DND-41 (cell line): ENCODE measurements around the gene PIK3CD.

Source experiments
- ATAC-seq: fragments of 200-7000 bp; cut with Tn5 transposase; 3 replicates; pipeline ENCODE4 v1.9.1; 2021; ENCODE audit warnings: low read depth; ENCODE audit not compliant: insufficient read depth
- DNase-seq: peaks from one replicate; pipeline ENCODE4 v3.0.0-alpha.2; 2020
- H2AFZ ChIP-seq: 2 replicates; pipeline ENCODE4 v1.6.0; 2012; ENCODE audit warnings: low read depth, low read length
- H3K27ac ChIP-seq: 2 replicates; pipeline ENCODE4 v1.5.1; 2012; ENCODE audit warnings: low read length, inconsistent platforms
- H3K27me3 ChIP-seq: fragments of 200-600 bp; sonication (generic); 2 replicates; pipeline ENCODE4 v1.6.0; 2012; ENCODE audit warnings: low read length, mild to moderate bottlenecking, inconsistent platforms; ENCODE audit not compliant: insufficient read depth, poor library complexity
- H3K36me3 ChIP-seq: 2 replicates; pipeline ENCODE4 v1.5.1; 2012; ENCODE audit warnings: low read length, inconsistent platforms; ENCODE audit not compliant: insufficient read depth
- H3K4me1 ChIP-seq: 2 replicates; pipeline ENCODE4 v1.5.1; 2012; ENCODE audit warnings: mild to moderate bottlenecking, low read length; ENCODE audit not compliant: insufficient read depth
- H3K4me2 ChIP-seq: 2 replicates; pipeline ENCODE4 v1.6.0; 2012; ENCODE audit warnings: mild to moderate bottlenecking, moderate library complexity, low read length, inconsistent platforms; ENCODE audit not compliant: insufficient read depth
- H3K4me3 ChIP-seq, 2 experiments: fragments of 200-600 bp in 1 of 2; shearing (Covaris generic) in 1 of 2; 2 replicates each; pipeline ENCODE4 v1.5.1; 2012 to 2016; ENCODE audit warnings: inconsistent platforms in 2 of 2, low read length in 2 of 2, mild to moderate bottlenecking in 2 of 2, low read depth in 1 of 2, moderate library complexity in 1 of 2
- H3K79me2 ChIP-seq: 2 replicates; pipeline ENCODE4 v1.6.0; 2012; ENCODE audit warnings: low read length, inconsistent platforms; ENCODE audit not compliant: insufficient read depth
- H3K9ac ChIP-seq: 2 replicates; pipeline ENCODE4 v1.6.0; 2012; ENCODE audit warnings: low read depth, mild to moderate bottlenecking, inconsistent platforms, low read length, moderate library complexity
- H3K9me3 ChIP-seq: 2 replicates; pipeline ENCODE4 v1.5.1; 2012; ENCODE audit warnings: low read length, moderate library complexity, mild to moderate bottlenecking, inconsistent platforms; ENCODE audit not compliant: insufficient read depth, severe bottlenecking
- H4K20me1 ChIP-seq: 2 replicates; pipeline ENCODE4 v1.6.0; 2012; ENCODE audit warnings: low read length; ENCODE audit not compliant: insufficient read depth
- EZH2 ChIP-seq: IDR thresholded peaks from 3 replicates; pipeline ENCODE4 v1.6.1; 2012; ENCODE audit warnings: borderline replicate concordance, low read depth, mild to moderate bottlenecking, moderate library complexity, low read length, inconsistent platforms; ENCODE audit not compliant: severe bottlenecking
- TF ChIP-seq, protein P1 (sequence below): IDR thresholded peaks from 2 replicates; pipeline ENCODE4 v1.5.1; 2012; ENCODE audit warnings: borderline replicate concordance, low read length, moderate library complexity, mild to moderate bottlenecking; ENCODE audit not compliant: poor library complexity, severe bottlenecking; ENCODE audit errors: extremely low read depth

PIK3CD gene

DNA sequence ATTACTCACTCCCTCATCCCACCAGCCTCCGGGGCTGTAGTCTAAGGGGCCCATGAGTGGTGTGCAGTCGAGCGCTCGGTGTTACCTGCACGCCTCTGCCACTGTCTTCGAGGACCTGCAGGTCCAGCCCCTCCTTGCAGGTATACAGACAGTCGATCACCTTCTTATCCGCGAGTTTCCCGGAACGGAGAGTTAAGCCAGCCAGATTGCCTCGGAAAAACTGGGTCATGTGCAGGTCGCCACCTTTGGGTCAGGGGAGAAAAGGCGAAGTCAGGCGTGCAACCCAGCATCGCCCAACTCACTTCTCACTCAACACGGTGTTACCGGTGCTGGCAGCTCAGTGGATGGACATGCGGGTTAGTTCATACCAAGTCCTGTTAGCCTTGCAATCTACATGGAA is 84.3 kb downstream of the PIK3CD start:
- H3K27ac ChIP-seq, result no peak overlapping the region
- H3K4me3 ChIP-seq, result no peak overlapping the region
- H3K4me2 ChIP-seq, result no peak overlapping the region
- no peak for DNase-seq
- H3K79me2 ChIP-seq, result peaks cover 4% of the 10 kb centered on the region
- H3K27me3 ChIP-seq, result no peaks in the 10 kb centered on the region
- no peak for ATAC-seq
- H3K36me3 ChIP-seq, result peaks cover 96% of the 10 kb centered on the region
- H4K20me1 ChIP-seq, result peaks cover 10% of the 10 kb centered on the region
- no peak overlapping the region for H3K9ac ChIP-seq
- H3K4me1 ChIP-seq, result peaks cover 26% of the 10 kb centered on the region
- TF ChIP-seq EZH2, result no peak
- TF ChIP-seq, protein P1, sequence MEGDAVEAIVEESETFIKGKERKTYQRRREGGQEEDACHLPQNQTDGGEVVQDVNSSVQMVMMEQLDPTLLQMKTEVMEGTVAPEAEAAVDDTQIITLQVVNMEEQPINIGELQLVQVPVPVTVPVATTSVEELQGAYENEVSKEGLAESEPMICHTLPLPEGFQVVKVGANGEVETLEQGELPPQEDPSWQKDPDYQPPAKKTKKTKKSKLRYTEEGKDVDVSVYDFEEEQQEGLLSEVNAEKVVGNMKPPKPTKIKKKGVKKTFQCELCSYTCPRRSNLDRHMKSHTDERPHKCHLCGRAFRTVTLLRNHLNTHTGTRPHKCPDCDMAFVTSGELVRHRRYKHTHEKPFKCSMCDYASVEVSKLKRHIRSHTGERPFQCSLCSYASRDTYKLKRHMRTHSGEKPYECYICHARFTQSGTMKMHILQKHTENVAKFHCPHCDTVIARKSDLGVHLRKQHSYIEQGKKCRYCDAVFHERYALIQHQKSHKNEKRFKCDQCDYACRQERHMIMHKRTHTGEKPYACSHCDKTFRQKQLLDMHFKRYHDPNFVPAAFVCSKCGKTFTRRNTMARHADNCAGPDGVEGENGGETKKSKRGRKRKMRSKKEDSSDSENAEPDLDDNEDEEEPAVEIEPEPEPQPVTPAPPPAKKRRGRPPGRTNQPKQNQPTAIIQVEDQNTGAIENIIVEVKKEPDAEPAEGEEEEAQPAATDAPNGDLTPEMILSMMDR, result no peak
- H2AFZ ChIP-seq, result no peak overlapping the region
- H3K9me3 ChIP-seq, result no peaks in the 10 kb centered on the region

DNA sequence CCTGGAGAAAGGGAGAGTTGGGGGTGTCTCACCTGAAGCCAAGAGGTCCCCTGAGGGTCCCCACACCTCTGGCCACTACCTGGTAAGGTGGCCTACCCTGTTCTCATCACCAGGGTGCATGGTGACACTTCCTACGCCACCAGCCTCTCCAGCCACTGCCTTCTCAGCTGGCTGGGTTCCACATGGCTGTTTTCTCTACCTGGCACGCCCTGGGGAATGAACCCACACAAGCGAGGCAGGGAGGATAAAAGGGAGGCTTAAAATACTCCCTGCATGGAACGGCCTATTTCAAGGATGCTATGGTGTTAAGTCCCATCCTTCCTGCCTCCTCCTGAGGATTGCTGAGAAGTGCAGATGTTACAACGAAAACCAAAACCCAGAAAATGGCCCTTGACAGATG is 84.7 kb downstream of the PIK3CD start:
- H3K9me3 ChIP-seq, result no peaks in the 10 kb centered on the region
- TF ChIP-seq, protein P1, result no peak
- TF ChIP-seq EZH2, result no peak
- peaks cover 26% of the 10 kb centered on the region for H3K4me1 ChIP-seq
- no peak overlapping the region for H3K9ac ChIP-seq
- H4K20me1 ChIP-seq, result peaks cover 10% of the 10 kb centered on the region
- peaks cover 4% of the 10 kb centered on the region for H3K79me2 ChIP-seq
- DNase-seq (no peak), ATAC-seq (no peak)
- no peak overlapping the region for H3K4me3 ChIP-seq
- no peaks in the 10 kb centered on the region for H3K27me3 ChIP-seq
- H3K36me3 ChIP-seq, result peaks cover 96% of the 10 kb centered on the region
- H2AFZ ChIP-seq, result no peak overlapping the region
- no peak overlapping the region for H3K27ac ChIP-seq
- no peak overlapping the region for H3K4me2 ChIP-seq

DNA sequence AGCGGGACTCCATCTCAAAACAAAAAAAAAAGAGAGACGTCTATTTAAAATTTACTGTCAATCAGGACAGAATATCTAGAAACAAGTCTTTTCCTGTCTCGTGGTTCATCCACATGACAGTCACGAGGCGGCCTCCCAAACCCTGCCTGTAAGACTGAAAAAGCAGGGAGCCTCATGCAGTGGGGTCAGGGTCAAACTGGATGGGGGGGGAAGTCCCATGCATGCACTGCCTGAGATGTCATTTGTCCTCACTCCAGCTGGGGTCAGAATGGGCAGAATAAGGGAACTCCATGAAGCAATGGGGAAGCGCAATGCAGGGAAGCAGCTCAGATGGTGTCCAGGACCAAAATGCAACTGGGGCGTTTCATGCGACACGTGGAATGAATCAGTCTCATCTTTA is 85.5 kb downstream of the PIK3CD start:
- no peak for TF ChIP-seq EZH2
- TF ChIP-seq, protein P1, result no peak
- H3K9ac ChIP-seq, result no peak overlapping the region

DNA sequence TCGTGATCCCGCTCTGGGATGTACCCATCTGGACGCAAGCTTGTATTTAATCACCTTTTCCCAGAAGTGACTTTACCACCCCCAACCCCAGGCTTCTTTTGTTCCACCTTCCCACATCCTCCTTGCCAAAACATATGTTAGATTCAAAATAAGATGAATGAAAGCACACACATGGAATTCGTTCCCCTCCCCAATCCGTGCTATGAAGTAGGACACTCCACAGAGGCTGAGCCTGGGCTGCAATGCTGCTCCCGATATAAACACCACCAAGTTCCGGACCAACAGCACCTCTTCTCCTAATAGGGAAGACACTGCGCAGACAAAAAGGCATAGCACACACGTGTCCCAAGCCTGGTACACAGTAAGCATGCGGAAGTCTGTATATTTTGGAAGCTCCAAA is 86.1 kb downstream of the PIK3CD start:
- peaks cover 96% of the 10 kb centered on the region for H3K36me3 ChIP-seq
- H3K4me3 ChIP-seq, result no peak overlapping the region
- H3K27ac ChIP-seq, result peak overlapping the region; percentile 60
- H4K20me1 ChIP-seq, result peaks cover 7% of the 10 kb centered on the region
- ATAC-seq (no peak), DNase-seq (no peak)
- H3K4me1 ChIP-seq, result peaks cover 26% of the 10 kb centered on the region
- H3K79me2 ChIP-seq, result 0 out of 2 replicates have a peak, but pooled peaks cover 2% of the 10 kb centered on the region
- TF ChIP-seq, protein P1, result no peak
- TF ChIP-seq EZH2, result no peak
- H3K9ac ChIP-seq, result no peak overlapping the region
- H3K4me2 ChIP-seq, result no peak overlapping the region
- no peaks in the 10 kb centered on the region for H3K9me3 ChIP-seq
- H3K27me3 ChIP-seq, result no peaks in the 10 kb centered on the region
- no peak overlapping the region for H2AFZ ChIP-seq

More for the DNA sequence above, 85.5 kb downstream of the PIK3CD start:
- Histone ChIP-seq H3K27me3 (no peaks in the 10 kb centered on the region), H2AFZ (no peak overlapping the region), H4K20me1 (peaks cover 7% of the 10 kb centered on the region), H3K27ac (peak overlapping the region; percentile 60), H3K4me1 (peaks cover 26% of the 10 kb centered on the region), H3K79me2 (0 out of 2 replicates have a peak, but pooled peaks cover 2% of the 10 kb centered on the region), H3K36me3 (peaks cover 96% of the 10 kb centered on the region), H3K4me2 (no peak overlapping the region), H3K9me3 (no peaks in the 10 kb centered on the region), H3K4me3 (no peak overlapping the region)
- no peak for ATAC-seq
- no peak for DNase-seq
